ENCODE measurements around the gene BCCIP.

The BCCIP gene

GRCh38 chr10:125802131-125802530, 21.2 kb upstream of the BCCIP start:
- no peak overlapping the region for H3K27ac Mint-ChIP-seq
- TF ChIP-seq CTCF (IDR thresholded peaks at IDR 0.05) = no peak
- H3K36me3 Mint-ChIP-seq (ENCODE audit: low read depth) = peaks cover 36% of the 10 kb centered on the region
- no peaks in the 10 kb centered on the region for H3K9me3 Mint-ChIP-seq
- H3K4me1 Mint-ChIP-seq = peaks cover 6% of the 10 kb centered on the region
- H3K27me3 Mint-ChIP-seq (ENCODE audit: low read depth, poor library complexity) = no peaks in the 10 kb centered on the region
- no peak for DNase-seq
- H3K4me3 Mint-ChIP-seq = no peak overlapping the region

GRCh38 chr10:125802739-125803138, 20.6 kb upstream of the BCCIP start:
- no peak overlapping the region for H3K4me3 Mint-ChIP-seq
- no peaks in the 10 kb centered on the region for H3K27me3 Mint-ChIP-seq (ENCODE audit: low read depth, poor library complexity)
- peaks cover 6% of the 10 kb centered on the region for H3K4me1 Mint-ChIP-seq
- no peak overlapping the region for H3K27ac Mint-ChIP-seq
- no peak for TF ChIP-seq CTCF (IDR thresholded peaks at IDR 0.05)
- no peaks in the 10 kb centered on the region for H3K9me3 Mint-ChIP-seq
- peaks cover 36% of the 10 kb centered on the region for H3K36me3 Mint-ChIP-seq (ENCODE audit: low read depth)
- DNase-seq = no peak

GRCh38 chr10:125808047-125808446, 15.3 kb upstream of the BCCIP start:
- no peak overlapping the region for H3K27ac Mint-ChIP-seq
- H3K27me3 Mint-ChIP-seq (ENCODE audit: low read depth, poor library complexity) = no peaks in the 10 kb centered on the region
- H3K9me3 Mint-ChIP-seq = no peaks in the 10 kb centered on the region
- H3K4me3 Mint-ChIP-seq = no peak overlapping the region
- TF ChIP-seq CTCF (IDR thresholded peaks at IDR 0.05) = no peak
- H3K36me3 Mint-ChIP-seq (ENCODE audit: low read depth) = peaks cover 53% of the 10 kb centered on the region
- DNase-seq = no peak
- peaks cover 6% of the 10 kb centered on the region for H3K4me1 Mint-ChIP-seq

- Mint-ChIP-seq H3K4me3 (no peak overlapping the region), H3K9me3 (no peaks in the 10 kb centered on the region), H3K36me3 (ENCODE audit: low read depth) (peaks cover 54% of the 10 kb centered on the region), H3K27me3 (ENCODE audit: low read depth, poor library complexity) (no peaks in the 10 kb centered on the region), H3K4me1 (peaks cover 4% of the 10 kb centered on the region), H3K27ac (no peak overlapping the region)
- DNase-seq = no peak
- TF ChIP-seq CTCF (IDR thresholded peaks at IDR 0.05) = no peak
Observed at GRCh38 chr10:125811251-125811650, 12.1 kb upstream of the BCCIP start.

- Mint-ChIP-seq H3K27ac (no peak overlapping the region), H3K27me3 (ENCODE audit: low read depth, poor library complexity) (no peaks in the 10 kb centered on the region), H3K36me3 (ENCODE audit: low read depth) (peaks cover 51% of the 10 kb centered on the region), H3K4me1 (no peaks in the 10 kb centered on the region), H3K4me3 (no peak overlapping the region), H3K9me3 (no peaks in the 10 kb centered on the region)
- DNase-seq = no peak
- TF ChIP-seq CTCF (IDR thresholded peaks at IDR 0.05) = no peak
Observed at GRCh38 chr10:125812128-125812750, 11.1 kb upstream of the BCCIP start.

GRCh38 chr10:125815764-125816163, 7.6 kb upstream of the BCCIP start:
- TF ChIP-seq CTCF (IDR thresholded peaks at IDR 0.05) = no peak
- DNase-seq = no peak
- Mint-ChIP-seq H3K4me1 (no peaks in the 10 kb centered on the region), H3K27ac (no peak overlapping the region), H3K4me3 (no peak overlapping the region), H3K9me3 (no peaks in the 10 kb centered on the region), H3K36me3 (ENCODE audit: low read depth) (peaks cover 36% of the 10 kb centered on the region), H3K27me3 (ENCODE audit: low read depth, poor library complexity) (no peaks in the 10 kb centered on the region)

All from nephron progenitor cell (in vitro differentiated cells).